Kidney (tissue), 11 donors: Measurements from ENCODE around the gene TPPP. TPM values are rescaled to one million over a fixed set of nuclear protein-coding genes. Genes with fewer than 3 reads are reported as not detected.
"Not testable (repeated sequence)": the region's sequence is repeated elsewhere in the genome, so short reads cannot be mapped to it uniquely, and the experiment has no call there.

Experiments
- DNase-seq, 5 donors: peaks; one replicate each; pipeline ENCODE4 v3.0.0-alpha.2; 2013 to 2020
- FAIRE-seq: peaks from 2 replicates; lab custom pipeline; 2012; peaks lifted over from hg19 to GRCh38; lab: Jason Lieb, UNC
- H3K27ac ChIP-seq, 2 donors: one replicate each; pipeline ENCODE4 v1.7.0; 2013; ENCODE audit warnings: low read depth in 2 of 2, low read length in 2 of 2, inconsistent platforms in 1 of 2
- H3K27me3 ChIP-seq: one replicate; pipeline ENCODE4 v1.7.1; 2013; ENCODE audit warnings: low read length, inconsistent platforms; ENCODE audit not compliant: control insufficient read depth, insufficient read depth
- H3K36me3 ChIP-seq, 3 donors: one replicate each; pipeline versions ENCODE4 v1.7.0 to v1.7.1; 2013; ENCODE audit warnings: low read length in 3 of 3, control low read depth in 1 of 3, inconsistent platforms in 1 of 3; ENCODE audit not compliant: insufficient read depth in 3 of 3, control insufficient read depth in 2 of 3
- H3K4me1 ChIP-seq, 3 donors: one replicate each; pipeline versions ENCODE4 v1.7.0 to v1.7.1; 2013; ENCODE audit warnings: low read length in 3 of 3, inconsistent platforms in 1 of 3, low read depth in 1 of 3; ENCODE audit not compliant: control insufficient read depth in 2 of 3, insufficient read depth in 2 of 3
- H3K4me3 ChIP-seq, 3 donors: one replicate each; pipeline versions ENCODE4 v1.7.0 to v1.8.1; 2013; ENCODE audit warnings: low read length in 3 of 3, control low read depth in 1 of 3, inconsistent platforms in 1 of 3
- H3K9ac ChIP-seq, 3 donors: one replicate each; pipeline versions ENCODE4 v1.7.0 to v1.7.1; 2013; ENCODE audit warnings: low read length in 3 of 3, control low read depth in 1 of 3, inconsistent platforms in 1 of 3
- H3K9me3 ChIP-seq, 3 donors: one replicate each; pipeline versions ENCODE4 v1.7.0 to v1.7.1; 2013; ENCODE audit warnings: low read length in 3 of 3, control low read depth in 1 of 3, inconsistent platforms in 1 of 3; ENCODE audit not compliant: control insufficient read depth in 2 of 3, insufficient read depth in 1 of 3
- intact Hi-C: fragments of 100-400 bp; cut with DNase I; formaldehyde crosslinking; loops from one replicate; pipeline ENCODE4 v1.11.1; 2022
- polyA plus RNA-seq: library from polyadenylated mRNA; stranded (reverse); fragments of 350-450 nt; fragmentation: Illumina TruSeq; extraction: RNeasy Lipid Tissue Mini Kit (QIAGEN cat#74804); gene quantifications from one replicate; pipeline ENCODE4 v1.2.3, GENCODE V29; 2014; ENCODE audit warnings: low read depth, low replicate concordance; ENCODE audit not compliant: insufficient read depth
- total RNA-seq: library from RNA; stranded (reverse); fragmentation: NEBNext Ultra II Directional; extraction: Animal tissue kit (Norgen Biotek cat#: 25700); gene quantifications from one replicate; pipeline ENCODE4 v1.2.1, GENCODE V29; 2021
- donor health status: control.
- donor health status: control.
- donor health status: DM: yes; HTN: yes; CAD: no.
- donor health status: Normal renal cell carcinoma (clear cell type).

The TPPP gene
- total and polyA plus RNA-seq, 2 donors from 2014 or later: 5.8 to 6.9 TPM

DNA sequence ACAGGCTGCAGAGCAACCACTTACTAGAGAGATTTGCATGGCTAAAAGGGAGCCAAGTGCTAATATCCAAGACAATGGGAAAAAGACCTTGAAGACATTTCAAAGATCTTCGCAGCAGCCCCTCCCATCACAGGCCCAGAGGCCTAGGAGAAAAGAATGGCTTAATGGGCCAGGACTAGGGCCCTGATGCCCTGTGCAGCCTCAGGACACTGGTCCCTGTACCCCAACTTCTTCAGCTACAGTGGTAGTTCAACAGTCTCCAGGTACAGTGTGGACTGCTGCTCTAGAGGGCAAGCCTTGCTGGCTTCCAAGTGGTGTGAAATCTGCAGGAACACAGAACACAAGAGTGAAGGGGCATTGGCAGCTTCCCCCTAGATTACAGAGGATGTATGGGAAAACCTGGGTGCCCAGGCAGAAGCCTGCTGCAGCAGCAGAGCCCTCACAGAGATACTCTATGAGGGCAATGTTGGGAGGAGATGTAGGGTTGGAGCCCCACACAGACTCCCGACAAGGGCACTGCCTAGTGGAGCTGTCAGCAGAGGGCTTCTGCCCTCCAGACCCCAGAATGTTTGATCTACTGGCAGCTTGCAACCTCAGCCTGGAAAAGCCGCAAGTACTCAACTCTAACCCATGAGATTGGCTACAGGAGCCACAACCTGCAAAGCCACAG is 15.8 kb upstream of the TPPP start:
- DNase-seq, H3K36me3 ChIP-seq, H3K4me1 ChIP-seq, H3K9ac ChIP-seq, H3K9me3 ChIP-seq, FAIRE-seq, H3K27ac ChIP-seq, intact Hi-C loops, H3K4me3 ChIP-seq, H3K27me3 ChIP-seq: not testable (repeated sequence)

DNA sequence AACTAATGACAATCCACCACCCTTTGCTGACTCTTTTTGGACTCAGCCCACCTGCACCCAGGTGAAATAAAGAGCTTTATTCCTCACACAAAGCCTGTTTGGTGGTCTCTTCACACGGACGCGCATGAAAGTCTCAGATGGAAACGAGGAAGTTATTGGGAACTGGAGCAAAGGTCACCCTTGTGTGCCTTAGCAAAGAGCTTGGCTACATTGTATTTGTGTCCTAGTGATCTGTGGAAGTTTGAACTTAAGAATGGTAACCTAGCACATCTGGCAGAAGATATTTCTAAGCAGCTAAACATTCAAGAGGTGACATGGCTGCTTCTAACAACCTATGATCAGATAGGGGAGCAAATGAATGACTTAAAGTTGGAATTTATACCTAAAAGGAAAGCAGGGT is 15.2 kb upstream of the TPPP start:
- intact Hi-C loops, H3K27me3 ChIP-seq, H3K27ac ChIP-seq, H3K9me3 ChIP-seq, DNase-seq, H3K4me3 ChIP-seq, H3K9ac ChIP-seq, H3K36me3 ChIP-seq, FAIRE-seq, H3K4me1 ChIP-seq: not testable (repeated sequence)

DNA sequence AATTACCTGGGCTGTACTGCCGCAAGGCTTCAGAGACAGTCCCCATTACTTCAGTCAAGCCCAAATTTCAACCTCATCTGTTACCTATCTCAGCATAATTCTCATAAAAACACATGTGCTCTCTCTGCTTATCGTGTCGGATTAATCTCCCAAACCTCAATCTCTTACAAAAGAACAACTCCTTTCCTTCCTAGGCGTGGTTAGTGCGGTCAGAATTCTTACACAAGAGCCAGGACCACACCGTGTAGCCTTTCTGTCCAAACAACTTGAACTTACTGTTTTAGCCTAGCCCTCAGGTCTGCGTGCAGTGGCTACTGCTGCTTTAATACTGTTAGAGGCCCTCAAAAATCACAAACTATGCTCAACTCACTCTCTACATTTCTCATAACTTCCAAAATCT is 13.0 kb upstream of the TPPP start:
- FAIRE-seq, H3K4me1 ChIP-seq, H3K36me3 ChIP-seq, DNase-seq, intact Hi-C loops, H3K27ac ChIP-seq, H3K9me3 ChIP-seq, H3K4me3 ChIP-seq, H3K27me3 ChIP-seq, H3K9ac ChIP-seq: not testable (repeated sequence)

DNA sequence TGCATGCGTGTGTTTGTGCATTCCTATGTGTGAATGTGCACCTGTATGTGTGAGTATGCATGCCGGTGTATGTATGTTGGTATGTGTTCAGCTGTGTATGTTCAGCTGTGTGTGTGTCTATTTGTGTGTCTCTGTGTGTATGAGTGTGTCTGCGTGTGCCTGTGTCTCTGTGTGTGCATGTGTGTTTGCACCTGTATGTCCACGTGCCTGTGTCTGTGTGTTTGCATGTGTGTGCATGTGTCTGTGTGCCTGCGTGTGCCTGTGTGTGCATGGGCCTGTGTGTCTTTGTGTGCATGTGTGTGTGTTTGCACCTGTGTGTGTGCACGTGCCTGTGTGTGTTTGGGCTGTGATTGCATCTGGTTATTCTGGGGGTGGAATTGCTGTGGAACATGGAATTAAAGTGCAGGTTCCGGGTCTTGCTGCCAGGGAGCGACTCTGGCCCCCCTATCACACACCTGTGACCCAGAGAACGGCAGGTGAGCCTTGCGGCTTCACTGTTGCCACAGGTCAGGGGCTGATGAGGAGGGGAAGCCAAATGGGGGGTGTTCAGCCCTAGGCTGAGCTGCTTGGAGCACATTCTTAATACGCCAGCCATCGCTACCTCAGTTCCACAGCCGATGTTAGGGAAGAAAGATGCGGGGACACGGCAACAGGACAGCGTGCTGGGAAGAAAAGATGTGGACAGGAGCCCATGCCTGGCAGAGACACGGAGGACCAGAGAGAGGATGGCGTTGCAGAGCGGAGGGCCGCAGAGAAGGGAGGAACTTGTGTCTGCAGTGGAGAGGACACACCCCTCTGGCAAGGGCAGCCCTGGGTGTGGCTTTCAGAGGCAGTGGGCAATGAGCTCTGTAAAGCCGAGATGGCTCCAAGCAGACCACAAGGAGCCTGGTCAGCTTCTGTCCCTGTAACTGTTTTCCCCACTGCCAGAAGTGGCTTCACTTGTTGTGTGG is 3.9 kb upstream of the TPPP start:
- FAIRE-seq: not testable (repeated sequence)

DNA sequence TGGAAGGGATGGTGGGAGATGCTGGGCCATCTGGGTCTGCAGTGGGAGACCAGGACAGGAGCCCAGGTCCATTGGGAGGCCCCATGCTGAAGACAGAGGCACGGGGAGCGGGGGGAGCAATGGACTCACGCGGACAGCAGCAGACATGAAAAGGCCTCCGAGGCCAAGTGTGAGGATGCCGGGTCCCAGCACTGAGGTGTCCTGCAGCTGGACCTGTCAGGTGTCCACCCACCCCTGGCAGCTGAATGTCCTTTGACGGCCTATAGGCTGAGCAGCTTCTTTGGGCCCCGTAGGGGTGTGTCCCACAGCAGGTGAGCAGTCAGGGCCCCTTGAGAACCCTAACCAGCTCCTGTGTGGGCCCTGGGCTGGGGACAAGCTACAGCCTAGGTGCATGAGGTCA is 3.0 kb upstream of the TPPP start:
- FAIRE-seq, H3K9me3 ChIP-seq, H3K4me1 ChIP-seq, H3K27ac ChIP-seq, DNase-seq, H3K9ac ChIP-seq, H3K36me3 ChIP-seq, H3K4me3 ChIP-seq, intact Hi-C loops, H3K27me3 ChIP-seq: not testable (repeated sequence)

More for the DNA sequence above, 3.9 kb upstream of the TPPP start:
- H3K36me3 ChIP-seq, H3K9me3 ChIP-seq, H3K4me3 ChIP-seq, intact Hi-C loops, H3K9ac ChIP-seq, H3K27ac ChIP-seq, H3K4me1 ChIP-seq, H3K27me3 ChIP-seq: not testable (repeated sequence)
- DNase-seq: peak in 1 of 5 donors; percentile 70

DNA sequence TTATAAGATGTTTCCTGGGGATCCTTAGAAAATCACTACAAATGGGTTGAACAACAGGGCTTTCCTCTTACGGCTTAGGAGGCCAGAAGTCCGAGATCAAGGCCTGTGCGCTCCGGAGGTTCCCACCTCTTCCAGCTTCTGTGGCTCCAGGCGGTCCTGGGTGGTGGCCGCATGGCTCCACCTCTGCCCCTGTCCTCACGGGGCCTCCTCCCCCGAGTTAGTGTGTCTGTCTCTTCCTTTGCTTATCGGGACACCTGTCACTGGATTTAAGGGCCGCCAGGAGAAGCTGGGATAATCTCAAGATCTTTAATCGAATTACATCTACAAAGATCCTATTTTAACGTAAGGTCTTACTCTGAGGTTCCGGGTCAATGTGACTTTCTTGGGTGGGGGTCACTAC is 2.3 kb upstream of the TPPP start:
- intact Hi-C loops, H3K27me3 ChIP-seq, H3K9me3 ChIP-seq, H3K27ac ChIP-seq, H3K9ac ChIP-seq, H3K4me1 ChIP-seq, FAIRE-seq, H3K36me3 ChIP-seq, H3K4me3 ChIP-seq, DNase-seq: not testable (repeated sequence)

DNA sequence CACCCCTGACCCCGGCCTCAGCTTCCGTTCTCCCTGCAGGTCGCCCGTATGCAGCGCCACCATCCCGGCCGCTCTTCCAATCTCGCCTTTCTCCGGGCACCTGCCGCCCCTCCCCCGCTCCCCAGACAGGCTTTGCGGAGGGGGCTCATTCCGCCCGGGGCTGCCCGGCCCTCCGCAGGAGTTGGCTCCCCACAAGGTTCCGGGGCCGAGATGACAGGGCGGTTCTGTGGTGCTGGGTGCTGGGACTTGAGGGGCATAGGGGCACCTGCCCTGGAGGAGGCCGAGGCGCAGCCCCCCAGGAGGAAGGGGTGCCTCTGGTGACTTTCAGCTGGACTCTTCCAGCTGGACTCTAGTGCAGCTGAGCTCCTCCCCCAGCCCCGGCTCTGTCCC is 885 bp upstream of the TPPP start:
- H3K27ac ChIP-seq, FAIRE-seq, H3K27me3 ChIP-seq, H3K9me3 ChIP-seq, H3K9ac ChIP-seq, H3K36me3 ChIP-seq, intact Hi-C loops, H3K4me3 ChIP-seq, H3K4me1 ChIP-seq: not testable (repeated sequence)
- DNase-seq: peak in 3 of 5 donors; percentile 39 to 76 (median 53)

DNA sequence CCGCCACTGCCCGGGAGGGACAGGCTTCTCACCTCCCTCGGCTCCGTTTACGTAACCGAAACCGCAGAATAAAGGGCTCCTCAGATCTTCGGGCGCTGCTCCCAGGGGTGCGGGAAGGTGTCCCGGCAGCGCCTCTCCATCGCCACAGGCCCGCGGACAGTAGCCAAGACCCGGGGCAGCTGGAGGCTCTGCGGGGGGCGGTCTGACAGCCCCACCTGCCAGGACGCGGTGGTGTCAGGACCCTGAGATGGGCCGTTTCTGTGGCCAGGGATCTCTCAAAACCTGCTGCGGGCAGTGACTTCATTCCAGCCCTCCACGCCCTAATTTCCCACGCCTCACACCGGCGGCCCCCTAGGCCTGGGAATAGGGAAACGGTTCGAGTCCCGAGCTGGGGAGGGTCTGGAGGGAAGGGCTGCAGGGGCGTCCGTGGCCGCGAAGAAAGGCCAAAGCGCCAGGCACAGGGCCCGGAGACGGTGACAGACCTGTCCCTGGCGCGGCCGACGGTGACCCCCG is 567 bp downstream of the TPPP start:
- H3K9me3 ChIP-seq, H3K4me1 ChIP-seq, H3K36me3 ChIP-seq, intact Hi-C loops, FAIRE-seq, H3K27ac ChIP-seq, H3K27me3 ChIP-seq: not testable (repeated sequence)
- H3K9ac ChIP-seq: peak overlapping the region in 1 of 3 donors; percentile 58
- H3K4me3 ChIP-seq: peak overlapping the region in 1 of 3 donors; percentile 53
- DNase-seq: peak in 3 of 5 donors; percentile 25 to 73 (median 71)
